MM.1S (cell line): ENCODE data around the gene ANKLE2.

Experiments used
- DNase-seq: peaks from one replicate; pipeline ENCODE4 v3.0.0-alpha.2; 2015
- H2AFZ ChIP-seq: fragments of 300-600 bp; sonication (generic); 2 replicates; pipeline ENCODE4 v1.6.0; 2016; ENCODE audit warnings: antibody characterized with exemption, low read length
- H3F3A ChIP-seq: fragments of 300-600 bp; sonication (generic); 2 replicates; pipeline ENCODE4 v1.6.1; 2016; ENCODE audit warnings: mild to moderate bottlenecking, antibody characterized with exemption, low read length, moderate library complexity, mixed read lengths; ENCODE audit not compliant: insufficient read depth
- H3K27ac ChIP-seq: fragments of 300-600 bp; sonication (generic); 2 replicates; pipeline ENCODE4 v1.5.1; 2016; ENCODE audit warnings: mild to moderate bottlenecking, low read length
- H3K27me3 ChIP-seq: fragments of 300-600 bp; sonication (generic); replicated peaks from 2 replicates; pipeline ENCODE4 v1.6.0; 2016; ENCODE audit warnings: low read length; ENCODE audit not compliant: insufficient read depth
- H3K36me3 ChIP-seq: fragments of 300-600 bp; sonication (generic); replicated peaks from 2 replicates; pipeline ENCODE4 v1.6.1; 2016; ENCODE audit warnings: mild to moderate bottlenecking, low read length, mixed read lengths; ENCODE audit not compliant: insufficient read depth
- H3K4me1 ChIP-seq: fragments of 300-600 bp; sonication (generic); 2 replicates; pipeline ENCODE4 v1.6.1; 2016; ENCODE audit warnings: low read length, mixed read lengths
- H3K4me2 ChIP-seq: fragments of 300-600 bp; sonication (generic); 2 replicates; pipeline ENCODE4 v1.6.0; 2016; ENCODE audit warnings: low read depth, low read length
- H3K4me3 ChIP-seq: fragments of 300-600 bp; sonication (generic); 2 replicates; pipeline ENCODE4 v1.5.1; 2016; ENCODE audit warnings: low read length, mixed read lengths
- H3K79me2 ChIP-seq: fragments of 300-600 bp; sonication (generic); 2 replicates; pipeline ENCODE4 v1.6.1; 2016; ENCODE audit warnings: mixed run types, low read length, mixed read lengths
- H3K9ac ChIP-seq: fragments of 300-600 bp; sonication (generic); 2 replicates; pipeline ENCODE4 v1.6.1; 2016; ENCODE audit warnings: low read length, mixed read lengths
- H3K9me2 ChIP-seq: fragments of 300-600 bp; sonication (generic); replicated peaks from 2 replicates; pipeline ENCODE4 v1.6.1; 2016; ENCODE audit warnings: mild to moderate bottlenecking, low read length, mixed read lengths; ENCODE audit not compliant: insufficient read depth
- H3K9me3 ChIP-seq: fragments of 300-600 bp; sonication (generic); replicated peaks from 2 replicates; pipeline ENCODE4 v1.6.1; 2016; ENCODE audit warnings: mild to moderate bottlenecking, low read length, mixed read lengths; ENCODE audit not compliant: insufficient read depth
- H4K20me1 ChIP-seq: fragments of 300-600 bp; sonication (generic); 2 replicates; pipeline ENCODE4 v1.6.1; 2016; ENCODE audit warnings: mild to moderate bottlenecking, low read length, moderate library complexity, mixed read lengths; ENCODE audit not compliant: insufficient read depth
- CTCF ChIP-seq: fragments of 300-600 bp; sonication (generic); IDR thresholded peaks from 2 replicates; pipeline ENCODE4 v1.5.1; 2016; ENCODE audit warnings: antibody characterized with exemption, low read length, mixed read lengths
- EZH2 ChIP-seq: fragments of 300-600 bp; sonication (generic); optimal IDR thresholded peaks from 2 replicates; pipeline ENCODE3; 2017; ENCODE audit warnings: low read depth, mild to moderate bottlenecking, antibody characterized with exemption, low read length, mixed read lengths
- EZH2phosphoT487 ChIP-seq: fragments of 300-600 bp; sonication (generic); IDR thresholded peaks from 2 replicates; pipeline ENCODE4 v1.6.1; 2018; ENCODE audit warnings: antibody characterized with exemption, low read length

ANKLE2 gene

GRCh38 chr12:132740313-132740646 lies 21.4 kb downstream of the ANKLE2 start:
- H3K4me2 ChIP-seq, result no peak overlapping the region
- H3K27ac ChIP-seq, result no peak overlapping the region
- no peak for DNase-seq
- H3K4me3 ChIP-seq, result no peak overlapping the region
- TF ChIP-seq EZH2, result no peak
- no peak for TF ChIP-seq CTCF
- no peak for TF ChIP-seq EZH2phosphoT487
- H3K4me1 ChIP-seq, result no peaks in the 10 kb centered on the region
- H3K9me3 ChIP-seq, result no peaks in the 10 kb centered on the region
- H3K36me3 ChIP-seq, result no peaks in the 10 kb centered on the region
- H2AFZ ChIP-seq, result no peak overlapping the region
- H3K27me3 ChIP-seq, result no peaks in the 10 kb centered on the region
- no peaks in the 10 kb centered on the region for H4K20me1 ChIP-seq
- no peaks in the 10 kb centered on the region for H3K9me2 ChIP-seq
- H3K9ac ChIP-seq, result no peak overlapping the region
- H3K79me2 ChIP-seq, result peaks cover 5% of the 10 kb centered on the region
- H3F3A ChIP-seq, result no peaks in the 10 kb centered on the region

- no peaks in the 10 kb centered on the region for H3K9me2 ChIP-seq
These were observed 21.9 kb downstream of the ANKLE2 start for GRCh38 chr12:132739600-132740312.

GRCh38 chr12:132736913-132737312 lies 24.7 kb downstream of the ANKLE2 start:
- Histone ChIP-seq H3K9me2 (no peaks in the 10 kb centered on the region), H3K36me3 (no peaks in the 10 kb centered on the region), H3K9me3 (no peaks in the 10 kb centered on the region), H4K20me1 (no peaks in the 10 kb centered on the region), H3K79me2 (no peaks in the 10 kb centered on the region), H3K4me1 (no peaks in the 10 kb centered on the region), H3K4me2 (no peak overlapping the region), H3K27ac (no peak overlapping the region), H3K9ac (no peak overlapping the region), H3F3A (no peaks in the 10 kb centered on the region), H2AFZ (no peak overlapping the region), H3K27me3 (no peaks in the 10 kb centered on the region), H3K4me3 (no peak overlapping the region)
- no peak for DNase-seq
- TF ChIP-seq EZH2, result no peak
- TF ChIP-seq EZH2phosphoT487, result no peak
- TF ChIP-seq CTCF, result no peak

More at GRCh38 chr12:132739600-132740312, 21.9 kb downstream of the ANKLE2 start:
- Histone ChIP-seq H3K9ac (no peak overlapping the region), H3K79me2 (peaks cover 5% of the 10 kb centered on the region), H3K27ac (no peak overlapping the region), H2AFZ (no peak overlapping the region), H3F3A (no peaks in the 10 kb centered on the region), H3K9me3 (no peaks in the 10 kb centered on the region), H3K4me3 (no peak overlapping the region), H4K20me1 (no peaks in the 10 kb centered on the region), H3K36me3 (no peaks in the 10 kb centered on the region), H3K4me2 (no peak overlapping the region), H3K4me1 (no peaks in the 10 kb centered on the region), H3K27me3 (no peaks in the 10 kb centered on the region)
- no peak for DNase-seq
- TF ChIP-seq EZH2phosphoT487, result no peak
- TF ChIP-seq CTCF, result no peak
- TF ChIP-seq EZH2, result no peak
